ENCODE measurements around the gene ADISSP.

Gene ADISSP

GRCh38 chr20:3778976-3779375, 11.4 kb upstream of the ADISSP start:
- DNase-seq = no peak

GRCh38 chr20:3777716-3778629, 10.4 kb upstream of the ADISSP start:
- DNase-seq = peak; percentile 78

- no peak for DNase-seq
These were observed 9.8 kb upstream of the ADISSP start for GRCh38 chr20:3777381-3777715.

- no peak for DNase-seq
These were observed 8.0 kb upstream of the ADISSP start for GRCh38 chr20:3775457-3776108.

- DNase-seq = no peak
These were observed 4.1 kb upstream of the ADISSP start for GRCh38 chr20:3771552-3772058.

GRCh38 chr20:3768342-3769130, 983 bp upstream of the ADISSP start:
- peak; percentile 94 for DNase-seq

GRCh38 chr20:3767110-3767426, 485 bp downstream of the ADISSP start:
- DNase-seq = peak; percentile 9

- no peak for DNase-seq
These were observed 987 bp downstream of the ADISSP start for GRCh38 chr20:3766422-3767109.

- peak; percentile 30 for DNase-seq
These were observed 2.2 kb downstream of the ADISSP start for GRCh38 chr20:3765171-3765882.

GRCh38 chr20:3764659-3765058, 2.9 kb downstream of the ADISSP start:
- DNase-seq = no peak

- DNase-seq = no peak
These were observed 3.6 kb downstream of the ADISSP start for GRCh38 chr20:3763671-3764601.

- no peak for DNase-seq
These were observed 6.8 kb downstream of the ADISSP start for GRCh38 chr20:3760655-3761348.

- no peak for DNase-seq
These were observed 7.7 kb downstream of the ADISSP start for GRCh38 chr20:3759884-3760283.

GRCh38 chr20:3759316-3759823, 8.2 kb downstream of the ADISSP start:
- DNase-seq = no peak

GRCh38 chr20:3758566-3758965, 9.0 kb downstream of the ADISSP start:
- DNase-seq = no peak

GRCh38 chr20:3757268-3757667, 10.3 kb downstream of the ADISSP start:
- DNase-seq = no peak

- DNase-seq = no peak
These were observed 11.6 kb downstream of the ADISSP start for GRCh38 chr20:3755814-3756480.

- DNase-seq = no peak
These were observed 12.3 kb downstream of the ADISSP start for GRCh38 chr20:3755269-3755668.

- no peak for DNase-seq
These were observed 13.3 kb downstream of the ADISSP start for GRCh38 chr20:3754276-3754630.
